Medulla oblongata (tissue), 1 donor: ENCODE data around the gene FEZ2.

ENCODE experiments used
- DNase-seq: peaks from one replicate; pipeline ENCODE4 v3.0.0-alpha.2; 2015; ENCODE audit errors: extremely low spot score

The FEZ2 gene

GRCh38 chr2:36587101-36587500 lies 10.9 kb downstream of the FEZ2 start:
- DNase-seq: no peak

- no peak for DNase-seq
These were observed 11.3 kb downstream of the FEZ2 start for GRCh38 chr2:36586672-36587071.

GRCh38 chr2:36584148-36584794 lies 13.7 kb downstream of the FEZ2 start:
- no peak for DNase-seq

- DNase-seq: no peak
These were observed 15.0 kb downstream of the FEZ2 start for GRCh38 chr2:36582951-36583350.

- no peak for DNase-seq
These were observed 15.4 kb downstream of the FEZ2 start for GRCh38 chr2:36582538-36582937.

- no peak for DNase-seq
These were observed 18.7 kb downstream of the FEZ2 start for GRCh38 chr2:36579297-36579664.

GRCh38 chr2:36578343-36579296 lies 19.3 kb downstream of the FEZ2 start:
- no peak for DNase-seq

- no peak for DNase-seq
These were observed 20.1 kb downstream of the FEZ2 start for GRCh38 chr2:36577884-36578283.

GRCh38 chr2:36574560-36574959 lies 23.4 kb downstream of the FEZ2 start:
- DNase-seq: no peak

GRCh38 chr2:36573165-36573564 lies 24.8 kb downstream of the FEZ2 start:
- no peak for DNase-seq

- DNase-seq: no peak
These were observed 25.3 kb downstream of the FEZ2 start for GRCh38 chr2:36572719-36573059.

- DNase-seq: no peak
These were observed 25.8 kb downstream of the FEZ2 start for GRCh38 chr2:36572054-36572718.

GRCh38 chr2:36570416-36570815 lies 27.6 kb downstream of the FEZ2 start:
- DNase-seq: no peak

- peak; percentile 31 for DNase-seq
These were observed 28.6 kb downstream of the FEZ2 start for GRCh38 chr2:36569267-36569856.

GRCh38 chr2:36568516-36569246 lies 29.3 kb downstream of the FEZ2 start:
- DNase-seq: no peak

- DNase-seq: no peak
These were observed 30.1 kb downstream of the FEZ2 start for GRCh38 chr2:36567711-36568408.

- no peak for DNase-seq
These were observed 31.1 kb downstream of the FEZ2 start for GRCh38 chr2:36566887-36567286.

GRCh38 chr2:36565712-36566111 lies 32.3 kb downstream of the FEZ2 start:
- no peak for DNase-seq

- peak; percentile 55 for DNase-seq
These were observed 33.5 kb downstream of the FEZ2 start for GRCh38 chr2:36564377-36564930.

GRCh38 chr2:36562973-36563532 lies 34.9 kb downstream of the FEZ2 start:
- DNase-seq: peak; percentile 77
